HG02623 (cell line): ENCODE data around the gene BUB3.

ENCODE experiments used
- ATAC-seq: cut with Tn5 transposase; IDR thresholded peaks from one replicate; pipeline ENCODE4 v1.9.1; 2021; ENCODE audit warnings: moderate library complexity; ENCODE audit not compliant: unreplicated experiment

BUB3 gene

DNA sequence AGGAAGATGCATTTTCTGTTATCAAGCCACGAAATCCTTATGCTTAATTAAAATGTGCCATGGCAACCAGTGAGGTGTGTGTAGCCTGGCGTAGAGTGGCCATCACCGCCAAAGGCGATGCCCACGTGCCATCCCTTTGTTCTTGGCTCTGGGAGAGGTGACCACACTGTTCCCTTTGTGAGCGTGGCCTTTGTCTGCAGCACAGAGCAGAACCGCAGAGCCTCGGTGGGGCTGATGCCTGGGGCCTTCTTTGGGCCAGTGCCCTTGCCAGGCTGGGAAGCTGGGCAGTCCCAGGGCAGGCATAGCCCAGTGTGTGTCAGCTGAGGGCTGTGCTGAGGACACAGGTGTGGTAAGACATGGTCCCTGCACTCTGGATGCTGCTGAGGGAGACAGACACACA is 48.3 kb downstream of the BUB3 start:
- no peak for ATAC-seq

DNA sequence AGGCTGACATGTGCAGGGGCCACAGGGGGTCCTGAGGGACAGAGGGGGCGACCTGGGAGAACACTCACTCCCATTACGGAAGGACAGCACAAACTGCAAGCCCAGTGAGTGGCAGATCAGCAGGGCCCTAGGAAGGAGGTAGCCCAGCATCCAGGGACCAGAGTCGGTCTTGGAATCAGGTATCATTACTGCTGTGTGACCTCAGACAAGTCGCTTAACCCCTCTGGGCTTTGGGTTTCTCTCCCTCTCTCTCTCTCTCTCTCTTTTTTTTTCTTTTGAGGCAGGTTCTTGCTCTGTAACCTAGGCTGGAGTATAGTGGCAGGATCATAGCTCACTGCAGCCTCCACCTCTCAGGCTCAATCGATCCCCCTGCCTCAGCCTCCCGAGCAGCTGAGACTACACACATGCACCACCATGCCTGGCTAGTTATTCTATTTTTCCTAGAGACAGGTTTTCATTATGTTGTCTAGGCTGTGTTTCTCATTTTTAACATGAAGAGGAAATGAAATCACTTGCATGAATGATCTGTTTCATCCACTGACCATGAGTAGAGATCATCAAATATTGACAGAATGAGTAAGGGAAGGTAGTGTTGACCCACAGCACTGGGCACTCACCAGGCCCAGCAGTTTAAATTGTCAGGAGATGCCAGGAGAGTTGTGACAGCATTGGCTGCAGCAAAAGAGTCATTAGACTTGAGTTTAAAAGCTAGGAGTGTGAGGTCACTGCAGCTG is 49.4 kb downstream of the BUB3 start:
- no peak for ATAC-seq

- ATAC-seq: no peak
Measured at GRCh38 chr10:123204127-123204461, 49.9 kb downstream of the BUB3 start.

GRCh38 chr10:123205041-123205440 is 50.8 kb downstream of the BUB3 start:
- no peak for ATAC-seq

DNA sequence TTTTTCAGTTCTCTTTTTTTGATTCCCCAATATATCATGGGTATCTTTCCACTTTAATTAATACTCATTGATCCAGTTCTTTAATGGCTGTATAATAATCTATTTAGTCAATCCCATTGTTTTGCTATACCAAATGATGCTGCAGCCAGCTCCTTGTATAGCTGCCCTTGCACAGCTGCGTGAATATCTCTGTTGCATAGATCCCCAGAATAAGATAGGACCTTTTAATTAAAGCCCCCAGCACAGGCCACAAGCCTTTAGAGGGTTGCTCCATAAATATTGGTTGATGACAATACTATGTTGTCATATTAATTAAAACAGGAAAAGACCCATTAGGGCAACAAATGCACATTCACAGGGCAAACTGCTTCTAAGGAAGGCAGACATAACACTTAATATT is 57.9 kb downstream of the BUB3 start:
- no peak for ATAC-seq

- no peak for ATAC-seq
Measured at GRCh38 chr10:123212640-123213039, 58.4 kb downstream of the BUB3 start.

- ATAC-seq: no peak
Measured at GRCh38 chr10:123213192-123213591, 59.0 kb downstream of the BUB3 start.
